ENCODE results near the gene EDRF1.

GRCh38 chr10:125683821-125684220, 35.7 kb upstream of the EDRF1 start:
- TF ChIP-seq CTCF (IDR thresholded peaks at IDR 0.05; ENCODE audit: low read depth, low read length, poor library complexity, severe bottlenecking) (no peak), EZH2phosphoT487 (IDR thresholded peaks at IDR 0.05; ENCODE audit: borderline replicate concordance, low read length) (no peak)

Measured in DOHH2 (cell line).